Activated CD4-positive, alpha-beta T cell treated with anti-CD3 and anti-CD28 coated beads, Interleukin-2, Interleukin-4, amounts not matched to agents 100 ng/mL and 50 ng/mL, durations not matched to agents 16 hours and 8 hours (primary cell): Measurements from ENCODE around the gene ATOSB.

Experiments
- DNase-seq: peaks from one replicate; pipeline ENCODE4 v3.0.0-alpha.2; 2020; ENCODE audit warnings: low spot score

ATOSB gene

DNA sequence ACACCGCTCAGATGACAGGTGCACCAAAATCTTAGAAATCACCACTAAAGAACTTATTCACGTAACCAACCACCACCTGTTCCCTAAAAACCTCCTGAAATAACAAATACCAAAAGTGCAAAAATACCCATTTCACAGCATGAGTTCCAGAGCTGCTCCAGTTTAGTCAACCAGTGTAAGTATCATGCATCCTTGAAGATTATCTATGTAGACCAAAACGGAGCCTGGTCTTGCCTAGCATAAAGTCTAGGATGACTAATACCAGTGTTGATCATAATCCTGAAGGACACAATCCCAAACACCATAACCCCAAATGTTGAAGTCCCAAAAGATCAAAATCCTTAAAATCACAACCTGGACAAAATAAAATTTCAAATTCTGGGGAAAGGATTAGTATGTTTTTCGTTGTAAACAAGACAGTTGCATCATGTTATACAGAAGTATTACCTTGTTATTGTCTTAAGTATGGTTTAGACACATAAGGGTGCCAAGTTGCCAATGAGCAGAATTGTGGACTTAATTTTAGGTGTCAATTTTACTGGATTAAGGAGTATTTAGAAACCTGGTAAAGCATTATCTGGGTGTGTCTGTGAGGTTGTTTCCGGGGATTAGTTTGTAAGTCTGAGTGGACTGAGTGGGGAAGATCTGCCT is 61.4 kb downstream of the ATOSB start:
- no peak for DNase-seq
